OCI-LY7 (cell line): ENCODE measurements around the gene SLC52A3. TPM values are rescaled to one million over a fixed set of nuclear protein-coding genes. Genes with fewer than 3 reads are reported as not detected.

ENCODE experiments used
- BruUV-seq: library from RNA; stranded (reverse); fragments of 400-500 nt; replicated peaks from 2 replicates; lab custom pipeline; 2021; lab: Mats Ljungman, UMichigan
- CTCF ChIA-PET: fragments of 300-600 bp; sonication (Branson Sonifier 250); formaldehyde crosslinking; loops from one replicate; lab custom pipeline; 2022; ENCODE audit warnings: antibody characterized with exemption; ENCODE audit not compliant: unreplicated experiment; lab: Charles Lee
- POLR2A ChIA-PET: fragments of 300-600 bp; sonication (Branson Sonifier 250); formaldehyde crosslinking; loops from one replicate; lab custom pipeline; 2022; ENCODE audit warnings: antibody characterized with exemption; lab: Charles Lee
- DNase-seq: peaks from one replicate; pipeline ENCODE4 v3.0.0-alpha.2; 2015; ENCODE audit warnings: low spot score
- H2AFZ ChIP-seq: fragments of 200-600 bp; sonication (generic), shearing (Covaris generic); 2 replicates; pipeline ENCODE4 v1.6.1; 2014; ENCODE audit warnings: mild to moderate bottlenecking, antibody characterized with exemption, low read length, moderate library complexity
- H3K27ac ChIP-seq: fragments of 200-600 bp; sonication (generic); 2 replicates; pipeline ENCODE4 v1.5.1; 2014; ENCODE audit warnings: mixed run types, low read depth, mild to moderate bottlenecking, moderate library complexity, low read length, inconsistent platforms; ENCODE audit not compliant: poor library complexity, severe bottlenecking
- H3K36me3 ChIP-seq: fragments of 200-600 bp; sonication (generic); 2 replicates; pipeline ENCODE4 v1.6.1; 2014; ENCODE audit warnings: mild to moderate bottlenecking, antibody characterized with exemption, low read length, moderate library complexity, mixed read lengths; ENCODE audit not compliant: insufficient read depth
- H3K4me1 ChIP-seq: fragments of 200-600 bp; sonication (generic); 2 replicates; pipeline ENCODE4 v1.5.1; 2014; ENCODE audit warnings: mild to moderate bottlenecking, low read length; ENCODE audit not compliant: insufficient read depth, poor library complexity, severe bottlenecking
- H3K4me2 ChIP-seq: fragments of 200-600 bp; sonication (generic); 2 replicates; pipeline ENCODE4 v1.6.1; 2014; ENCODE audit warnings: mild to moderate bottlenecking, low read length
- H3K4me3 ChIP-seq: fragments of 200-600 bp; sonication (generic); 2 replicates; pipeline ENCODE4 v1.5.1; 2014; ENCODE audit warnings: mild to moderate bottlenecking, low read depth, low read length; ENCODE audit not compliant: poor library complexity, severe bottlenecking
- H3K79me2 ChIP-seq: fragments of 200-600 bp; sonication (generic); 2 replicates; pipeline ENCODE4 v1.6.1; 2016; ENCODE audit warnings: low read depth, mild to moderate bottlenecking, low read length, moderate library complexity, mixed read lengths; ENCODE audit not compliant: insufficient read depth
- H3K9me2 ChIP-seq: fragments of 200-600 bp; sonication (generic); 2 replicates; pipeline ENCODE4 v1.6.1; 2016; ENCODE audit warnings: mild to moderate bottlenecking, low read length, mixed read lengths; ENCODE audit not compliant: insufficient read depth
- H3K9me3 ChIP-seq: fragments of 200-600 bp; sonication (generic); 2 replicates; pipeline ENCODE4 v1.6.1; 2014; ENCODE audit warnings: mild to moderate bottlenecking, mixed run types, low read length, mixed read lengths
- H4K20me1 ChIP-seq: fragments of 200-600 bp; sonication (generic); 2 replicates; pipeline ENCODE4 v1.6.1; 2014; ENCODE audit warnings: mild to moderate bottlenecking, antibody characterized with exemption, low read length, moderate library complexity, mixed read lengths; ENCODE audit not compliant: insufficient read depth
- CTCF ChIP-seq: fragments of 200-600 bp; sonication (generic); conservative IDR thresholded peaks from 2 replicates; pipeline ENCODE4 v1.5.1; 2014; ENCODE audit warnings: mild to moderate bottlenecking, antibody characterized with exemption, low read length, moderate library complexity, mixed read lengths
- EZH2phosphoT487 ChIP-seq: fragments of 200-600 bp; sonication (generic); IDR thresholded peaks from 2 replicates; pipeline ENCODE4 v1.6.1; 2018; ENCODE audit warnings: low read depth, borderline replicate concordance, mild to moderate bottlenecking, mixed run types, antibody characterized with exemption, low read length, moderate library complexity, mixed read lengths
- intact Hi-C: fragments of 100-400 bp; cut with micrococcal nuclease; formaldehyde crosslinking; loops from one replicate; pipeline ENCODE4 v1.10.0; 2022; ENCODE audit not compliant: unreplicated experiment
- total RNA-seq, 2 experiments: library from RNA; depleted of rRNA in 1 of 2; stranded (reverse); fragments of >200 nt in 1 of 2; shearing (Covaris generic) in 1 of 2; gene quantifications; 2 replicates each; pipeline ENCODE4 v1.2.3, GENCODE V29; 2014 to 2022

SLC52A3 gene
- total RNA-seq, 2 experiments from 2014 or later, result not detected

DNA sequence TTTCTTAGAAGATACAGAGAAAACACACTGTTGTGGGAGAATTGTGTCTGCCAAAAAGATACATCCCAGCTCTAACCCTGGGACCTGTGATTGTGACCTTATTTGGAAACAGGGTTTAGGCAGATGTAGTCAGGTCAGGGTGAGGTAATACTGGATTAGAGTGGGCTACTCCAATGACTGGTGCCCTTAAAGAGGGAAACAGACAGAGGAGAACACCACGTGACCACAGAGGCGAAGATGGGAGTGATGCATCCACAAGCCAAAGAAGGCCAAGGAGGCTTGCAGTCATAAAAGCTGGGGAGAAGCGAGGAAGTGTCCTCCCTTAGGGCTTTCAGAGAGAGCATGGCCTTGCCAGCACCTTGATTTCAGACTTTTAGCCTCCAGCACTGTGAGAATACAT lies 35.6 kb downstream of the SLC52A3 start:
- Histone ChIP-seq H3K36me3 (no peaks in the 10 kb centered on the region), H3K9me2 (no peaks in the 10 kb centered on the region), H2AFZ (no peak overlapping the region), H4K20me1 (no peaks in the 10 kb centered on the region), H3K79me2 (no peaks in the 10 kb centered on the region), H3K4me2 (no peak overlapping the region), H3K4me3 (no peak overlapping the region), H3K4me1 (no peaks in the 10 kb centered on the region), H3K9me3 (no peaks in the 10 kb centered on the region), H3K27ac (no peak overlapping the region)
- DNase-seq, result no peak
- BruUV-seq, result no TSS peak
- ChIA-PET CTCF (no interaction called here), POLR2A (no interaction called here)
- intact Hi-C loops, result no loop called here
- no peak for TF ChIP-seq EZH2phosphoT487
- no peak for TF ChIP-seq CTCF

DNA sequence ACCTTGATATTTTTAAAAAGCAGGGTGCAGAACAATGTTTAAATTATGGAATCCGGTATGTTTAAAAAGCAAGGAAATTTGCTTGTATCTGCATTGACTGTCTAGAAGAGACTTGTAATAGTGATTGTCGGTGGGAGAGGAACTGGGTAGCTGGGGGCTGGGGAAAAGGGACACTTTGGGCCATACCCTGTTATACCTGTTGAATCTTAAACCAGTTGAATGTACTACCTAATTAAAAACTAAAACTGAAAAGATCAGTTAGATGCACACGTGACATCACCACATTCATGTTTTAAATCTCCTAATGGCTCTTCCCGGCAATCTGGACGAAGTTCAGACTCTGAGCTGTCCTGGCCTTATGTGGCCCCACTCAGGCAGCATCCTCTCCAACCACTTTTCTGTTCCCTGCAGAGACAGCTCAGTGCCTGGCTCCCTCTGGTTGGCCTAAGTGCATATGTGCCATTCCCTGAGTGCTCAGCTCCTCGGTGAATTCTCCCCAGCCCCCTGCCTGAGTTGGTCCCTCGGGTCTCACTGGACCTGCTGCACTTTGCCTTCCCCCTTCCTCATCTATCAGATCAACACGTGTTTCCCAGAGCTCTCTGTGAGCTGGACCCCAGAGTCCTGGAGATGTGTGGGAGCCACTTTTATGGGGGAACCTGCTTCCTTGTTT lies 36.3 kb downstream of the SLC52A3 start:
- TF ChIP-seq CTCF (no peak), EZH2phosphoT487 (no peak)
- H3K4me1 ChIP-seq, result no peaks in the 10 kb centered on the region
- H2AFZ ChIP-seq, result no peak overlapping the region
- no peaks in the 10 kb centered on the region for H3K36me3 ChIP-seq
- no peak for DNase-seq
- no peak overlapping the region for H3K4me2 ChIP-seq
- POLR2A ChIA-PET, result no interaction called here
- no peaks in the 10 kb centered on the region for H3K9me3 ChIP-seq
- H3K27ac ChIP-seq, result no peak overlapping the region
- no peaks in the 10 kb centered on the region for H3K9me2 ChIP-seq
- intact Hi-C loops, result no loop called here
- no peaks in the 10 kb centered on the region for H3K79me2 ChIP-seq
- H3K4me3 ChIP-seq, result no peak overlapping the region
- CTCF ChIA-PET, result no interaction called here
- no peaks in the 10 kb centered on the region for H4K20me1 ChIP-seq
- BruUV-seq, result no TSS peak

DNA sequence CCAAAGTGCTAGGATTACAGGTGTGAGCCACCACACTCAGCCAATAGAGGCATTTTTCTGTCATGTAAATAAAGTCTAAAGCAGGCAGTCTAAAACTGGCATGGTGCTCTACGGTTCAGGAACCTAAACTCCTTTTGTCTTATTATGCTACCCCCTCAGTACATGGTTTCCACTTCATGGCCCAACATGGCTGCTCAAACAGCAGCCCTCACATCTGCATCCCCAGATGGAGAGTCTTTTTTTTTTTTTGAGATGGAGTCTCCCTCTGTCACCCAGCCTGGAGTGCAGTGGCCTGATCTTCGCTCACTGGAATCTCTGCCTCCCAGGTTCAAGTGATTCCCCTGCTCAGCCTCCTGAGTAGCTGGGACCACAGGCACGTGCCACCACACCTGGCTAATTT lies 38.3 kb downstream of the SLC52A3 start:
- CTCF ChIA-PET, result no interaction called here
- Histone ChIP-seq H3K79me2 (no peaks in the 10 kb centered on the region), H2AFZ (no peak overlapping the region), H3K4me3 (no peak overlapping the region), H3K9me2 (no peaks in the 10 kb centered on the region), H3K4me1 (no peaks in the 10 kb centered on the region), H3K9me3 (no peaks in the 10 kb centered on the region), H3K27ac (no peak overlapping the region), H4K20me1 (no peaks in the 10 kb centered on the region), H3K4me2 (no peak overlapping the region), H3K36me3 (no peaks in the 10 kb centered on the region)
- no peak for DNase-seq
- intact Hi-C loops, result no loop called here
- POLR2A ChIA-PET, result no interaction called here
- BruUV-seq, result no TSS peak
- TF ChIP-seq CTCF (no peak), EZH2phosphoT487 (no peak)
